HepG2 (cell line): ENCODE measurements around the gene CXXC5. TPM values are rescaled to one million over a fixed set of nuclear protein-coding genes. Genes with fewer than 3 reads are reported as not detected.

Experiments
- ARNT2 ChIP-seq: sonication (generic); formaldehyde crosslinking; IDR thresholded peaks from 2 replicates; pipeline ENCODE4 v1.8.0; 2022; ENCODE audit warnings: mild to moderate bottlenecking, low read depth, missing genetic modification reagents, moderate library complexity
- ETV5 ChIP-seq: IDR thresholded peaks from 2 replicates; pipeline ENCODE4 v1.6.1; 2018; ENCODE audit warnings: missing biosample characterization, missing genetic modification reagents, inconsistent platforms, borderline replicate concordance
- GMEB1 ChIP-seq: sonication (generic); formaldehyde crosslinking; IDR thresholded peaks from 2 replicates; pipeline ENCODE4 v1.5.1; 2020; ENCODE audit warnings: missing genetic modification reagents, mild to moderate bottlenecking, borderline replicate concordance
- IRF1 ChIP-seq: sonication (generic); formaldehyde crosslinking; IDR thresholded peaks from 2 replicates; pipeline ENCODE4 v1.4.0; 2020; ENCODE audit warnings: low read depth, mild to moderate bottlenecking, missing genetic modification reagents
- PATZ1 ChIP-seq: sonication (generic); formaldehyde crosslinking; IDR thresholded peaks from 2 replicates; pipeline ENCODE4 v1.4.0; 2020; ENCODE audit warnings: missing genetic modification reagents
- RORA ChIP-seq: sonication (generic); formaldehyde crosslinking; IDR thresholded peaks from 2 replicates; pipeline ENCODE4 v1.5.0; 2020; ENCODE audit warnings: mild to moderate bottlenecking, missing genetic modification reagents, moderate library complexity
- SOX6 ChIP-seq, 2 experiments: fragments of 450-650 bp in 1 of 2; sonication (generic) in 1 of 2; formaldehyde crosslinking in 1 of 2; IDR thresholded peaks; 2 replicates each; pipeline versions ENCODE4 v1.4.0 to v1.6.1; 2017 to 2020; ENCODE audit warnings: antibody characterized with exemption in 1 of 2, mild to moderate bottlenecking in 1 of 2, missing genetic modification reagents in 1 of 2
- SRY ChIP-seq: sonication (generic); formaldehyde crosslinking; IDR thresholded peaks from 2 replicates; pipeline ENCODE4 v1.8.0; 2022; ENCODE audit warnings: mild to moderate bottlenecking, missing genetic modification reagents
- ZBTB10 ChIP-seq: sonication (generic); formaldehyde crosslinking; IDR thresholded peaks from 2 replicates; pipeline ENCODE4 v1.4.0; 2020; ENCODE audit warnings: missing genetic modification reagents, borderline replicate concordance
- ZBTB39 ChIP-seq: sonication (generic); formaldehyde crosslinking; IDR thresholded peaks from 2 replicates; pipeline ENCODE4 v1.5.0; 2020; ENCODE audit warnings: missing genetic modification reagents
- ZEB1 ChIP-seq: IDR thresholded peaks from 2 replicates; pipeline ENCODE4 v1.6.1; 2012; ENCODE audit warnings: mild to moderate bottlenecking, low read depth, inconsistent platforms; ENCODE audit not compliant: insufficient replicate concordance
- ZNF18 ChIP-seq: sonication (generic); formaldehyde crosslinking; IDR thresholded peaks from 2 replicates; pipeline ENCODE4 v1.8.0; 2022; ENCODE audit warnings: mild to moderate bottlenecking, missing genetic modification reagents; ENCODE audit not compliant: insufficient replicate concordance
- ZNF230 ChIP-seq: sonication (generic); formaldehyde crosslinking; IDR thresholded peaks from 2 replicates; pipeline ENCODE4 v1.4.0; 2020; ENCODE audit warnings: mild to moderate bottlenecking, missing genetic modification reagents
- ZNF530 ChIP-seq: sonication (generic); formaldehyde crosslinking; IDR thresholded peaks from 2 replicates; pipeline ENCODE4 v1.5.0; 2020; ENCODE audit warnings: low read depth, mild to moderate bottlenecking, missing genetic modification reagents
- ZNF556 ChIP-seq: sonication (generic); formaldehyde crosslinking; IDR thresholded peaks from 2 replicates; pipeline ENCODE4 v1.4.0; 2020; ENCODE audit warnings: mild to moderate bottlenecking, missing genetic modification reagents, borderline replicate concordance
- ZNF776 ChIP-seq: sonication (generic); formaldehyde crosslinking; IDR thresholded peaks from 2 replicates; pipeline ENCODE4 v1.4.0; 2020; ENCODE audit warnings: mild to moderate bottlenecking, missing genetic modification reagents
- polyA plus RNA-seq, 8 experiments: library from polyadenylated mRNA; depleted of rRNA in 3 of 8; stranded (reverse) in 7 of 8; unstranded in 1 of 8; fragments of >200 nt; fragmentation: Illumina TruSeq in 4 of 8; extraction: Trizol in 4 of 8; gene quantifications; 2 replicates each; pipeline versions ENCODE4 v1.2.1 to v1.2.3, GENCODE V29; 2011 to 2016; ENCODE audit warnings: low read depth in 4 of 8, missing spikeins in 1 of 8, mixed read lengths in 1 of 8; ENCODE audit not compliant: insufficient read depth in 1 of 8
- total RNA-seq, 5 experiments: library from RNA; depleted of rRNA; stranded (reverse); fragments of >200 nt; fragmentation: Illumina TruSeq; extraction: Trizol; gene quantifications; 2 replicates each; pipeline ENCODE4 v1.2.3, GENCODE V29; 2016; ENCODE audit warnings: low read depth in 1 of 5

The CXXC5 gene
- total and polyA plus RNA-seq, 2 of the 13 experiments (the other 11 are each of a cell fraction or from before 2014, with no cell fraction given): 32.3 to 33.0 TPM

- peak; percentile 36; the same call in 1 of the 2 replicates for TF ChIP-seq GMEB1 (CRISPR knock-in tag)
- no peak for TF ChIP-seq ZNF18 (CRISPR knock-in tag)
- TF ChIP-seq SOX6 (IDR thresholded peaks at IDR 0.05): no peak
- TF ChIP-seq SOX6 (CRISPR knock-in tag; IDR thresholded peaks at IDR 0.05): peak; percentile 46; the same call in 1 of the 2 replicates
- TF ChIP-seq ETV5 (CRISPR knock-in tag): peak; percentile 85
- TF ChIP-seq ZNF530 (CRISPR knock-in tag): no peak
- peak; percentile 71; the same call in 1 of the 2 replicates for TF ChIP-seq ARNT2 (CRISPR knock-in tag)
- peak; percentile 66 for TF ChIP-seq ZEB1
- no peak for TF ChIP-seq ZBTB39
- peak; percentile 97 for TF ChIP-seq PATZ1 (CRISPR knock-in tag)
- TF ChIP-seq ZNF556: peak; percentile 50; the same call in 1 of the 2 replicates
- no peak for TF ChIP-seq IRF1 (CRISPR knock-in tag)
- TF ChIP-seq ZBTB10 (CRISPR knock-in tag): peak; percentile 58; the same call in 1 of the 2 replicates
- TF ChIP-seq RORA (CRISPR knock-in tag): no peak
- TF ChIP-seq ZNF776: no peak
- no peak for TF ChIP-seq SRY (CRISPR knock-in tag)
- TF ChIP-seq ZNF230 (CRISPR knock-in tag): peak; percentile 64; the same call in 1 of the 2 replicates
These were observed 53.0 kb downstream of the CXXC5 start (continued) for GRCh38 chr5:139701056-139701741.
